Activated naive CD4-positive, alpha-beta T cell (primary cell): ENCODE data around the gene AHRR.

Experiments
- DNase-seq, 4 experiments: peaks; one replicate each; lab custom pipeline; 2025; lab: John Stamatoyannopoulos, UW

Gene AHRR

DNA sequence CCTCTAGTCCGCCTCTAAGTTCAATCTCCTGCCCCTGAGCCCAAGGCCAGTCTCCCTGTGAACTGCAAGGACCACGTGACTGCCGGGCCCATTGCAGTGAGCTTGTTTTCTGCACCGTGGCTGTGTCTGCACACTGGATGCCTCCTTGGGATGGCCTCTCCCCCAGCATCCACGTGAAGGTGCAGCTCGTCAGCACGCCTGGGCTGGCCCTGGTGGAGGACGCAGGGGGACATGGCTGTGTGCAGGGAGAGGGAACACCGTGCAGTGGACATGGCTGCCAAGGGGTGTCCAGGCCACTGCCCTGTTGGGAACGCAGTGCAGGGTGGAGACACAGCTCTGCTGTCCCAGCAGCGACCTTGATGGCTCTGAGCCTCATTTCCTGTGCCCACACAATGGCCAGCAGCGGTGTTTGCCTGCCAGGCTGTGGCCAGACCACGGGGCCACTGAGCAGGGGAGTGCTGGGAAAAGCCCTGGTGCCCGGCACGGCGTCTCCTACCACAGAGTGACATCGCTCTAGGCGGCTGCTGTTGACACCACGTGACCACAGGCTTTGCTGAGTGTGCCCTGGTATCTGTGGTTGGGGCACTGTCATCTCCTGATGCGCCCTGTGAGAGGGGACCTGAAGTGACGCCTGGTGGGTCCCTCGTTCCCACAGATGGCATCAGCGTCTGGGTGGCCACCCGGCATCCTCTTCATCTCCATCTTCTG, 94.6 kb downstream of the AHRR start:
- DNase-seq, result no peak

DNA sequence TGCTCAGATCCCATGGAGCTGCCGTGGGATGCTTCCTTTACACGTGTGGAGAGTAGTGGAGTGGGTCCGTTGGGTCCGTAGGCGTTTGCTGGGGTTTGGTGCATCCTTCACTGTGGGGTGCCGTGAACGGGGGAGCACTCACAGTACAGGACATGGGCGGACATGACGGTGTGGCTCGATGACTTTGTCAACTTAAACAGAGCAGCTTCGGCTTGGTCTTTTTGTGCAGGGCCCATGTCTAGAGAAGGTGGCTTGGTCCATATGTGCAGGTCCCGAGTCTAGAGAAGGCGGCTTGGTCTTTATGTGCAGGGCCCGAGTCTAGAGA, 95.1 kb downstream of the AHRR start:
- no peak for DNase-seq

DNA sequence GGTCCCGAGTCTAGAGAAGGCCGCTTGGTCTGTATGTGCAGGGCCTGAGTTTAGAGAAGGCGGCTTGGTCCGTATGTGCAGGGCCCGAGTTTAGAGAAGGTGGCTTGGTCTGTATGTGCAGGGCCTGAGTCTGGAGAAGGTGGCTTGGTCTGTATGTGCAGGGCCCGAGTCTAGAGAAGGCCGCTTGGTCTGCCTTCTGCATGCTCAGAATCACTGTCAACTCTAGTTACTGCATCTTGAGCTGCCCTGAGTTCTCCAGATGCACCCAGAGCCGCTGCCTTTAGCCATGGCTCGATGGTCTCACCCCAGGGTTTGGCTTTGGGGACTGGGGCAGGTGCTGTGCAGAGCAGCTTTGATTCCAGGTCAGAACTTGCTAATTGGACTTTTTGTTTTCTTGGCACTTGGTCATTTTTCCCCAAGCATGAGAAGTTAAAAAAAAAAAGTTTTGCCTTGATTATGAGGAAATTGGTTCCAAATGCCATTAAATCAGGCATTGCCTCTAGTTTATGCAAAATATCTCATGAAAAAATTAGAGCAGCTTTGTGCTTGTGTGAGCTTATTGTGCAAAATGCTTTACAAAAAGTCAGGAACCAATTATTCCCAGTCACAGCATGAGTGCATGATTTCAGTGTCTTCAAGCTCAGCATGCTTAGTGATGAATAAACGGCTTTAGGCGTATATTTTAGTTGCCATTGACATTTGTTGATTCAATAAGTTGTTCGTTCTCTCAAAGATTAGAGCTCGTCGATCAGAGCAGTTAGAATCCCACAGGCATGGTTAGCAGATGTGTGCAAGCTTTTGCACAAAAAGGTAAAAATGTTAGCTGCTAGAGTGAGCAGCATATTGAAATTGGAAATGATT, 96.0 kb downstream of the AHRR start:
- DNase-seq, result no peak

DNA sequence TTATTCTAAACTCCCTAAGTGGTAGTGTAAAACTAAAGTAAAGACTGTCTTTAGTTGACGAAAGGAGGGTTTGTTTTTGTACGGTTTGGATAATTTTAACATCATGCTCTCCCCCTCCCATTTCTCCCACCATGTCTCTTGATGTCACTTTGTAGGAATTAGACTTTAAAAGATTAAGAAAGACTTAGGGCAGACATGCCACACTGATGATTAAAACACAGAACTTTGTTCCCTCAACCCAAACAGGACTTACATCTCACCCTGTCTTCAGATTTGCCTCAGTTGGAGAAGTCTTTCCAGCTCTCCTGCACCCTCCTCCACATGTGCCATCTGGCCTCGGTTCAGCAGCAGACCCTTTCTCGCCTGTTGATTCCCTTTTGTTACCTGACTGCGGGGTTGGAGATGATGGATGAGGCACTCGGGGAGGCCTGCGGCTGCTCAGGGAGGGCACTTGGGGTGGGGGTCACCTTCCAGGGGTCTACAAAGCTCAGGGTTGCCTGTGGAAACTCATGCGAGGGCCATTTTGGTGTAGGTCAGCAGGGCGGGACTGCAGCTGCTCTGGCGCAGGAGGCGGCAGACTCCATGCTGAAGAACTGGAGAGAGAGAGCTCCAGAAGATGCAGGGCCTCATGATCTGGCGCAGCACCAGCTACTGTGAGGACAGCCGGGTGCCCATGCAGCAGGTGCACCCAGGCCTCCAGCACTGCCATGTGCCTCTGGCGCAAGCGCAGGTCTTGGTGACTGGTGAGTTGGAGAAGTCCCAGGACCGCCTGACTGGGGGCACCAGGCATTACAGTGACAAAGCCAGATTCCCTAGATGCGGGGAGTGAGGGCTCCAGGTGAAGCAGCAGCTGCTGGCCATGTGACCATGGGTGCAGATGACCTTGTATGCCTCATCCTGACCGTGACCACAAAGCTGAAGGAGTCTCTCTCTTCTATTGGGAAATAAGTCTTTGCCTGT, 96.9 kb downstream of the AHRR start:
- no peak for DNase-seq

GRCh38 chr5:419970-420369, 98.5 kb downstream of the AHRR start:
- DNase-seq, result no peak

- no peak for DNase-seq
These were observed 99.2 kb downstream of the AHRR start for GRCh38 chr5:420632-421286.

DNA sequence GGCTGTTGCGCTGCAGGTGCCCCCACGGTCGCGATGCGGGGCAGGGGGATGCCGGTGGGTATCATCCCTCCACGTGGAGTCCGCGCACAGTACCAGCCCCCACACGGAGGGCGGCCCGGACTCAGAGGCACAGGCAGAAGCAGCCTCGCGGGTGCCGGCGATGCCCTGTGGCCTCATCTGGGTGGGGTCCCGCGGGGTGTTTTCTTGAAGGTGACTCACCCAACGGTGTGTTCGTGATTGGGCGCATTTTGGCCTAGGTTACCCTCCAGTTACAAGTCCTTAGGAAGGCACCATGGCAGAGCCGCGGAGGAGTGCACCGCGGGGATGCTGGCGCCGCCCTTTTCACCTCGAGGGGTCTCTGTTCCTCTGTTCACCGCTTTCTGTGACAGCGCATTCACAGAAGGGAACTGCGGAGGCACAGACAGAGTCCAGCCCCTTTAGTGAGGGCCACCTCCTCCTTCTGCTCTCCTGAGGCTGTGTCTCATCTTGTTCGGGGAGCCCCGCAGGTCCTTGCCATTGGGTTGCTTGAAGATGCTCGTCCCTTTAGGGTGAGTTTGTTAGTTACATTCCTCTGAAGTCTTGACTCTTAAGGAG, 99.9 kb downstream of the AHRR start:
- no peak for DNase-seq

- DNase-seq, result no peak
These were observed 100.4 kb downstream of the AHRR start for GRCh38 chr5:421901-422300.

DNA sequence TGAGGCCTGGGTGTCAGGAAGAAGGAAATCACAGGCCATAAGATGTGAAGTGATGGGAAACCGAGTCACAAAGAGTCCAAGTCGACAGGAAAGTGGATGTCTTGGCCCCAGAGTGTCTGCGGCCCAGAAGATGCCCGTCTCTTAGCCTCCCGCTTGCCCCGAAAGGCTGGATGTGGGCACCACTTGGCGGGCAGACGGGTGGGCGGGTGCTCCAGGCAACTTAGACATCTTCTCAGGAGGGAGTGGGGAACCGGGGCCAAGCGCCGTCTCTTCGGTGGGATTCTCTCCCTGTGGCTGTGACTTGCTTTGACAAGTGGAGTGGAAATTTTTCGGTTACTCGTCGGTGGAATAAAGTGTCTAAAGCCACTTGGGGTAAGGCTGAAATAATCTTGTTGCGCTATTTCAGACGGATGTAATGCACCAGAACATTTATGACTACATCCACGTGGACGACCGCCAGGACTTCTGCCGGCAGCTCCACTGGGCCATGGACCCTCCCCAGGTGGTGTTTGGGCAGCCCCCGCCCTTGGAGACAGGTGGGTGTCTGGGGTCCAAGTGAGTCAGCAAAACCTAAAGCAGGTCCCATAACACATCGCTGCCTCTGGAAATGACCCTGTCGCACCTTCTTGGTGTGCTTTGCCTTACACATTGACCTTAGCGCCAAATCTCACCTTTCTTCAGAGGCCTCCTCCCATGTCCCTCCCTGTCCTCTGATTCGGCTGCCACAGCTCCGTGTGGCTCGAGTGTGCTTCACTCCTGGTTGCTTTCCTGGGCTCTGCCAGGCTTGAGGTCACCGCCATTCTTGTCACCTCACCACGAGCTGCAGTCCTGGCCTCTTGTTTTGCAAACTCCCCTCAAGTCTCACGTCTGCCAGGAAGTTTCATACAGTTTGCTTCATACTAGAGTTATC, 101.1 kb downstream of the AHRR start:
- no peak for DNase-seq

DNA sequence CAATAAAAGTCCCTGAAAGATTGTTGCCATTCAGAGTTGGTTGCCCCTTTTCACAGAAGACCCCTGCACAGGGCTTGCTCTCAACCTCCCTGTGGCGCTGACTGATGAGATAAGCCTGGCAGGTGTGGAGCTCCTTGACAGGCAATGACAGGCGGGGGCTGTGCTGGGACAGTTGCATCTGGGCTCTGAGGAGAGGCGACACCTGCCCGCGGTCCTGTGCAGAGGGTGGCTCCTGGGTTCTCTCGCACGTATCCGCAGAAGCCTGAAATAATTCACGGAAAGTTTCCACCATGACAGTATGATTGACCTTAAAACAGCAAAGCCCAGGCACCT, 101.7 kb downstream of the AHRR start:
- DNase-seq, result no peak

DNA sequence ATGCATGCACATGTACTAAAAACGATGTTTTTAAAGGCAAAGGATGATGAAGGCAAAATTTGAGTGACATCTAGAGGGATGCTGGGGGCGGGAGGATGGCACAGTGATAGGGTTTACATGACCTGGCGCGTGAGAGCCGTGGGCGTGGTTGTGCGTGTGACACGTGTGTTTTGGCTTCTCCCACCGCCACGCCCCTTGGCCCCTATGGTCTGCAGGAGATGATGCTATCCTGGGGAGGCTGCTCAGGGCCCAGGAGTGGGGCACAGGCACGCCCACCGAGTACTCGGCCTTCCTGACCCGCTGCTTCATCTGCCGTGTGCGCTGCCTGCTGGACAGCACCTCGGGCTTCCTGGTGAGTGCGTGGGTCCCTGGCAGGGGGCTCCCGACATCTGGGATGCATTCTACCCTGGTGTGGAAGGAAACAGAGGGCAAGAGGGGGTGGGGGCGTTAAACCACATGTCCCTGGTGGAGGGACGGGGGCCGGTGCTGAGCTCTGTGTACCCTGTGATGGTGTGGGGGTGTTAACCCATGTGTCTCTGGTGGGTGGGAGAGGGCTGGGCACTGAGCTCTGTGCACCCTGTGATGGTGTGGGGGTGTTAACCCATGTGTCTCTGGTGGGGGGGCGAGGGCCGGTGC, 102.2 kb downstream of the AHRR start:
- DNase-seq, result no peak

GRCh38 chr5:424301-425110, 103.0 kb downstream of the AHRR start:
- no peak for DNase-seq

DNA sequence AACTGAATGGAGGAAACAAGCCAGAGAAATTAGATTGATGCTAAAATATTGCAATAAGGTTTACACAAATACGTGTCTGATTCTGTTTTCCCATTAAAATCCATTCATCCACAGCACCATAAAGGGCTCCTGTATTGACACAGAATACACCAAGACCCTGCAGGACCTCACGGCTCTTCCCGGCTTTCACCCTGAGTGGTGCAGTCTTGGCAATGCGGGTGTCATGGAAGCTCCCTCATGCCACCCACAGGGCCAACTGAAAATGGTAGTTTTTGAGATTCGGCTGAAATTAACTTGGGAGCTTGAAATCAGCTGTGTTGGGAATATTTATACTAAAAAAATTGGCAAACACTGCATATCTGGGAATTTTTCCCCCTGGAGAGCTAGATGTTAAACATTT, 104.2 kb downstream of the AHRR start:
- no peak for DNase-seq

DNA sequence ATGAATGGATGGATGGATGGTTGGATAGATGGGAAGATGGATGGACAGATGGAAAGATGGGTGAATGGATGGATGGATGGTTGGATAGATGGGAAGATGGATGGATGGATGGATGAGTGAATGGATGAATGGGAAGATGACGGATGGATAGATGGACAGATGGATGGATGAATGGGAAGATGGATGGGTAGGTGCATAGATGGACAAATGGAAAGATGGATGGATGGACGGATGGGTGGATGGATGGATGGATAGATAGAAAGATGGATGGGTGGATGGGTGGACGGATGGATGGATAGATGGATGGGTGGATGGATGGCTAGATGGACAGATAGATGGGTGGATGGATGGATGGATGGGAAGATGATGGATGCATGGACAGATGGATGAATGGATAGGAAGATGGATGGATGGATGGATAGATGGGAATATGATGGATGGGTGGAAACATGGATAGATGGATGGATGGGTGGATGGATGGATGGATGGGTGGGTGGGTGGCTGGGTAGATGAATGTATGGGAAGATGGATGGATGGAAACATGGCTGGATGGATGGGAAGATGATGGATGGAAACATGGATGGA, 105.0 kb downstream of the AHRR start:
- DNase-seq, result no peak

DNA sequence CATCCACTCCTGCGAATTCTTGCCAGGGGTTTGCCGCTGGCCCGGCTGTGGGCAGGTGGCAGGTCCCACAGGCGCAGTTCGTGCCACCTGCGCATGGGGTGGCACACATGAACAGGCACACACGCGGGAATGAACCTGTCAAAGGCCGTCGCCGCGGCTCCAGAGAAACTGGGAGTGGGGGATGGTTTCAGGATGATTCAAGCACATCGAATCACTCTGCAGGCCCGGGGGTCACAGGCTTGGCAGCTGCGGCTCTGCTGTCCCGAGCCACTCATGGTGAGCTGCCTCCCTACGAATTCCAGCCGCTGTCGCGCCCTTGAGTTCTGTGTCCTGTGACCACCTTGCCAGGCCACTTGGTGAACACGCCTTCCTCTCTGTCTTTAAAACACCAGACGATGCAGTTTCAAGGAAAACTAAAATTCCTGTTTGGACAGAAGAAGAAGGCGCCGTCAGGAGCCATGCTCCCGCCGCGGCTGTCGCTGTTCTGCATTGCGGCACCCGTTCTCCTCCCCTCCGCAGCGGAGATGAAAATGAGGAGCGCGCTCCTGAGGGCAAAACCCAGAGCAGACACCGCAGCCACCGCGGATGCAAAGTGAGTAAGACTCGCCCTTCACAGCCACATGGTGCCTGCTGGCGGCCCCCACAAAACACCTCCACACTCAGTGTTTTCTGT, 106.0 kb downstream of the AHRR start:
- DNase-seq, result no peak

- DNase-seq, result no peak
These were observed 106.7 kb downstream of the AHRR start for GRCh38 chr5:428219-428618.

GRCh38 chr5:428754-429452, 107.4 kb downstream of the AHRR start:
- DNase-seq, result no peak
